ENCODE measurements around the gene TBC1D5. TPM values are rescaled to one million over a fixed set of nuclear protein-coding genes. Genes with fewer than 3 reads are reported as not detected.

The TBC1D5 gene
- polyA plus RNA-seq, 2 of the 4 experiments (the other 2 are of a cell fraction), result 36.7 to 72.2 TPM

GRCh38 chr3:17433876-17434275, 308.6 kb downstream of the TBC1D5 start:
- TF ChIP-seq NR3C1 (IDR thresholded peaks at IDR 0.05) (no peak), TFCP2L1 (CRISPR knock-in tag; IDR thresholded peaks at IDR 0.05) (no peak), RAD21 (conservative IDR thresholded peaks at IDR 0.05 in 1 of 2, IDR thresholded peaks at IDR 0.05 in 1 of 2) (no peak), ZFP36 (IDR thresholded peaks at IDR 0.05; ENCODE audit: borderline replicate concordance, partially characterized antibody) (no peak), ZC3H11A (IDR thresholded peaks at IDR 0.05) (no peak), SMC3 (IDR thresholded peaks at IDR 0.05) (no peak), CBX2 (IDR thresholded peaks at IDR 0.05; ENCODE audit: borderline replicate concordance, low read depth) (no peak), BCL3 (IDR thresholded peaks at IDR 0.05) (no peak), ESRRA (IDR thresholded peaks at IDR 0.05; ENCODE audit: borderline replicate concordance, low read length) (no peak), KDM5A (IDR thresholded peaks at IDR 0.05) (no peak), TP53 (CRISPR knock-in tag; IDR thresholded peaks at IDR 0.05) (no peak), JUN (IDR thresholded peaks at IDR 0.05) (no peak), MYC (IDR thresholded peaks at IDR 0.05; ENCODE audit: borderline replicate concordance, low read length) (no peak), RNF2 (IDR thresholded peaks at IDR 0.05; ENCODE audit: borderline replicate concordance, low read depth) (no peak), JUNB (IDR thresholded peaks at IDR 0.05) (no peak), ELK1 (IDR thresholded peaks at IDR 0.05; ENCODE audit: low read depth, low read length) (no peak), ZNF302 (CRISPR knock-in tag; IDR thresholded peaks at IDR 0.05) (no peak), CTCF (IDR thresholded peaks at IDR 0.05) (no peak), MAFK (IDR thresholded peaks at IDR 0.05; ENCODE audit: partially characterized antibody) (no peak), FOSL2 (IDR thresholded peaks at IDR 0.05) (no peak), FOSL2 (CRISPR knock-in tag; IDR thresholded peaks at IDR 0.05) (no peak)
- POLR2A ChIA-PET, result no interaction called here
- DNase-seq (ENCODE audit: low read depth in 1 of 2, low spot score in 1 of 2) (no peak), ATAC-seq (no peak), FAIRE-seq (no peak)
- Histone ChIP-seq H3K4me3 (no peak overlapping the region), H3K27ac (no peak overlapping the region), H3K9me3 (peaks cover 32% of the 10 kb centered on the region; the same call in 2 of the 3 replicates), H3K4me2 (no peak overlapping the region), H3K4me1 (peaks cover 21% of the 10 kb centered on the region)
- CTCF ChIA-PET, result interaction anchor here (1.2 kb wide), 1 partner anchor 408 kb away, joined by 8 read pairs; no protein-coding TSS in a partner anchor
- 90% methylated on average over 4 of the region's 4 CpGs for WGBS (ENCODE audit: missing lambda C conversion rate)

GRCh38 chr3:17432236-17432635, 310.2 kb downstream of the TBC1D5 start:
- Histone ChIP-seq H3K9me3 (peaks cover 28% of the 10 kb centered on the region; the same call in 2 of the 3 replicates), H3K4me2 (peak overlapping the region; percentile 6; the same call in 1 of the 3 replicates), H3K4me1 (peaks cover 21% of the 10 kb centered on the region), H3K4me3 (no peak overlapping the region), H3K27ac (peak overlapping the region; percentile 41 to 75; a peak in 4 of 6 replicates)
- ChIA-PET POLR2A (interaction anchor here (1.2 kb wide), 1 partner anchor 310 kb away, joined by 6 read pairs; the partner anchor contains the start of gene TBC1D5), CTCF (interaction anchor here (1.2 to 3.9 kb wide), 2 partner anchors 409 to 410 kb away, joined by 4 to 21 read pairs; no protein-coding TSS in a partner anchor)
- ATAC-seq (no peak), DNase-seq (ENCODE audit: low read depth in 1 of 2, low spot score in 1 of 2) (peak in 1 of 2 experiments; percentile 18), FAIRE-seq (no peak)
- TF ChIP-seq NFE2L2 (conservative IDR thresholded peaks at IDR 0.05; ENCODE audit: low read length) (peak; percentile 97), POLR2AphosphoS2 (conservative IDR thresholded peaks at IDR 0.05; ENCODE audit: low read length) (no peak), MAFK (IDR thresholded peaks at IDR 0.05; ENCODE audit: partially characterized antibody) (peak; percentile 96)

All from A549 (cell line).